Stimulated activated CD4-positive, alpha-beta T cell treated with anti-CD3 and anti-CD28 coated beads, Interleukin-1b, Interleukin-23, amount 100 ng/mL, for 48 hours (primary cell): ENCODE results near the gene KCNN1.
"Not testable (repeated sequence)": the region's sequence is repeated elsewhere in the genome, so short reads cannot be mapped to it uniquely, and the experiment has no call there.

Experiments used
- DNase-seq: peaks from one replicate; pipeline ENCODE4 v3.0.0-alpha.2; 2020

The KCNN1 gene

DNA sequence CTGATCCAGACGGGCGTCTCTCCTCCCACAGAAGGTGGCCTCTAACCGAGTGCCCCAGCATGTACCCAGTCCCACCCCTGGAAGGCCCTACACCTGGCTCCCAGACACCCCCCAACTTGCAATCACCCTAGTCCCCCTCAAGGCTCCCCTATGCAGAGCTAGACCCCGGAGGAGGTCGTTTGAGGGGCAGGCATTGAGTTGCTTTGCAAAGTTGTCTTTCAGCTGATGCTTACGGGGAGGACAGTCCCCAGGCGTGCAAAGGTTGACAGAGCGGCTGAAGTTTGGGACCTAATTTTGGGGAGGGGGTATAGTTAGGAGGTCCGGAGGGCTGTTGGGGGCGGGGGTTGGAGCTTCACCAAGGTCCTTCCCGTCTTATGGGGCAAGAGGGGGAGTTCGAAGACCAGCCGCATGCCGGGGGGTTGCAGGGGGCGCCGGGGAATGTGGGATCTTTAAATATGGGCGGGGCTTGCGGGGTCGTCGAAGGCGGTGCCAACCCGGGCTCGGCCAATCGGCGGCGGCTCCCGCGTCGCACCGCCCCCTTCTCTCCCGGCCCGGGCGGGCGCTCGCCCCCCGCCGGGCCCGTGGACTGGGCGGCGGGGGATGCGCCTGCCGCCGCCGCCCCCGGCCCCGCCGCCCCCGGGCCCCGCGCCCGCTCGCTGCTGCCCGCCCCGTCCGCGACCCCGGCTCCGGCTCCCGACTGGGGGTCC, at the start of gene KCNN1:
KCNN1 (plus strand) TSS at position 558 of the 707 bp plus-strand sequence. CDS start 6,782 bp downstream, outside the sequence.
- DNase-seq, result no peak

DNA sequence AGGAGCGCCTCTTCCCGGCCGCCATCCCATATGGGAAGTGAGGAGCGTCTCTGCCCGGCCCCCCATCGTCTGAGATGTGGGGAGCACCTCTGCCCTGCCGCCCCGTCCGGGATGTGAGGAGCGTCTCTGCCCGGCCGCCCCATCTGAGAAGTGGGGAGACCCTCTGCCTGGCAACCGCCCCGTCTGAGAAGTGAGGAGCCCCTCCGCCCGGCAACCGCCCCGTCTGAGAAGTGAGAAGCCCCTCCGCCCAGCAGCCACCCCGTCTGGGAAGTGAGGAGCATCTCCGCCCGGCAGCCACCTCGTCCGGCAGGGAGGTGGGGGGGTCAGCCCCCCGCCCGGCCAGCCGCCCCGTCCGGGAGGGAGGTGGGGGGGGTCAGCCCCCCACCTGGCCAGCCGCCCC, 48.8 kb upstream of the KCNN1 start:
- DNase-seq, result not testable (repeated sequence)

DNA sequence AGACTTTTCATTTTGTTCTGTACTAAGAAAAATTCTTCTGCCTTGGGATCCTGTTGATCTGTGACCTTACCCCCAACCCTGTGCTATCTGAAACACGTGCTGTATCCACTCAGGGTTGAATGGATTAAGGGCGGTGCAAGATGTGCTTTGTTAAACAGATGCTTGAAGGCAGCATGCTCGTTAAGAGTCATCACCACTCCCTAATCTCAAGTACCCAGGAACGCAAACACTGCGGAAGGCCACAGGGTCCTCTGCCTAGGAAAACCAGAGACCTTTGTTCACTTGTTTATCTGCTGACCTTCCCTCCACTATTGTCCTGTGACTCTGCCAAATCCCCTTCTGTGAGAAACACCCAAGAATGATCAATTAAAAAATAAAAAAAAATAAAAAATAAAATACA, 47.8 kb upstream of the KCNN1 start:
- not testable (repeated sequence) for DNase-seq

DNA sequence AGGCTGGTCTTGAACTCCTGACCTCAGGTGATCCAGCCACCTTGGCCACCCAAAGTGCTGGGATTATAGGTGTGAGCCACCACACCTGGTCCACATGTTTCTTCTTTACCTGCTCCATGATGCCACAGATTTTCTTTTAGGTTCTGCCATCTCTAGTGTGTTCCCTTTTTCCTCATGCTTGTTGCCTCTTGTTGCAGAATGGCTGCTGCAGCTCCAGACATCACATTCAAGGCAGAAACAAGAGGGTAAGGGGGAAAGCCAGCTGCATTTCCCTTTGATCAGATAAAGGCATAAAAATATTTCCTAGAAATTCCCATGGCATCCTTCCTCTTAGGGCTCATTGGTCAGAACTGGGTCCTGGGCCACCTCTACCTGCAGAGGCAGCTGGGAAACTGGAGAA, 46.4 kb upstream of the KCNN1 start:
- no peak for DNase-seq

DNA sequence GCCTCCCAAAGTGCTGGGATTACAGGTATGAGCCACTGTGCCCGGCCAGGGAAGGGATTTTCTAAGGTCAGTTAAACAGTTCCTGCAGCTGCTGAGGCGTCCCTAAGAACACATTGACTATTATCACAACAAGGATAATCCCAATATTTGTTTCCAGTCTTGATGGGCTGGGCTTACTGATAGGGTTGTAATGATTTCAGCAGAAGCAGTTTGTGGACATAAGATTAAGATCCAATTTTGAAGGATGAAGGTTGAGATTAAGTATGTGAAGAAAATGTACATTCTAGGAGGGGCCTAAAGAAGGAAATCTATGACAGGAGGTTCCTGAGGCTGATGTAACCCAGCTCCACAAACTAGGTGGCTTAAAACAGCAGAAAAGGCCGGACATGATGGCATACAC, 44.8 kb upstream of the KCNN1 start:
- no peak for DNase-seq

DNA sequence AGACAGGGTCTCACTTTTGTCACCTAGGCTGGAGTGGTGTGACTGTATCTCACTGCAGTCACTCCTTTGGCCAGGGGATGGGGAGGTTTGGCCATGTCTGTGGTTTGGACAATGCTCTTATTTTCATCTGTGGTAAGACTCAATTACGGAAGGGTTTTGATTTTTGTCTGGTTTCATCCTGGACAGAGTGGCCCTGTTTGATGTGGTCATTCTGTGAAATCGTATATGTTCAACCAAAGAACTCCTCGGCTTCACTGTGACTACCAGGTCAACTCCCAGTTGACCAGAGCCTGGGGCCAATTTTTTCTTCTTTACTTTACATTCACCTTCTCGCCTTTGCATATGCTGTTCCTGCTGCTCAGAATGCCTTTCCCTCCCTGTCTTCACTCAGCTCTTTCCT, 40.9 kb upstream of the KCNN1 start:
- no peak for DNase-seq

DNA sequence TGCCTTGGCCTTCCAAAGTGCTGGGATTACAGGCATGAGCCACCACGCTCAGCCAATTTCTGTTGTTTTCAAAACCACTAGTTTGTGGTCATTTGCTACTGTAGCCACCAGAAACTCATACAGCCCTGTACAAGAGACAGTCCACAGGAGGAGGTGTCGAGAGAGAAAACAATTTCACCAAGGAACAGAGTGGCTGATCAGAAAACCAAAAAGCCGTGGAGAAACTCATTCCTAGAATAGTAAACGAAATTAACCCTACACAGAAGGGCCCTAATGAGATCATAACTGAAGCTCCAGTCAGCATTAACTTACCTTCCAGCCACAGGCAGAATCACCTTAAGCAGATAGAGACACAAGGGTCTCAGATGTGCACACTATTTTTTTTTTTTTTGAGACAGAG, 37.9 kb upstream of the KCNN1 start:
- no peak for DNase-seq

DNA sequence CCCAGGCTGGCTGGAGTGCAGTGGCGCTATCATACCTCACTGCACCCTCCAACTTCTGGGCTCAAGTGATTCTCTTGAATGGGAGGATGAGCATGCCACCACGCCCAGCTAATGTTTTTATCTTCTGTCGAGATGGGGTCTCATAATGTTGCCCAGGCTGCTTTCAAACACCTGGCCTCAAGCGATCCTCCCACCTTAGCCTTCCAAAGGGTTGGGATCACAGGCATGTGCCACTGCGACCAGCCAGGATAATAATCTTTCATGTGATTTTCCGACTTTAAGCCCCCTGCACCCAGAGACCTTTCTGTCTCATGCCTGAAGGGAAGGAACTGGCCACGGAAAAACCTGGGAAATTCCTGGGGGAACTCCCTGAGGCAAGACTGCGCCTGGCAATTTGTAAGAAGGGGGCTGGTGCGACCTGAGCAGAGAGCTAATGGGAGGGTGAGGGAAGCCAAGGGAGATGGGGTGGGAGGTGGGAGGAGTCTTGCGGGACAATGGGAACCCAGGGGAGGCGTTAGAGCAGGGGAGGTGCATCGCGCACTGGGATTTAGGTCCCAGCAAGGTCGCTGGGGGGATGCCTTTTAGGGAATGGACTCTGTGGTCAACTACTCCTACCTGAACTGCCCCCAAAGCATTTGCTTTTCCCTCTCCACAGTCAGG, 35.2 kb upstream of the KCNN1 start:
- no peak for DNase-seq

DNA sequence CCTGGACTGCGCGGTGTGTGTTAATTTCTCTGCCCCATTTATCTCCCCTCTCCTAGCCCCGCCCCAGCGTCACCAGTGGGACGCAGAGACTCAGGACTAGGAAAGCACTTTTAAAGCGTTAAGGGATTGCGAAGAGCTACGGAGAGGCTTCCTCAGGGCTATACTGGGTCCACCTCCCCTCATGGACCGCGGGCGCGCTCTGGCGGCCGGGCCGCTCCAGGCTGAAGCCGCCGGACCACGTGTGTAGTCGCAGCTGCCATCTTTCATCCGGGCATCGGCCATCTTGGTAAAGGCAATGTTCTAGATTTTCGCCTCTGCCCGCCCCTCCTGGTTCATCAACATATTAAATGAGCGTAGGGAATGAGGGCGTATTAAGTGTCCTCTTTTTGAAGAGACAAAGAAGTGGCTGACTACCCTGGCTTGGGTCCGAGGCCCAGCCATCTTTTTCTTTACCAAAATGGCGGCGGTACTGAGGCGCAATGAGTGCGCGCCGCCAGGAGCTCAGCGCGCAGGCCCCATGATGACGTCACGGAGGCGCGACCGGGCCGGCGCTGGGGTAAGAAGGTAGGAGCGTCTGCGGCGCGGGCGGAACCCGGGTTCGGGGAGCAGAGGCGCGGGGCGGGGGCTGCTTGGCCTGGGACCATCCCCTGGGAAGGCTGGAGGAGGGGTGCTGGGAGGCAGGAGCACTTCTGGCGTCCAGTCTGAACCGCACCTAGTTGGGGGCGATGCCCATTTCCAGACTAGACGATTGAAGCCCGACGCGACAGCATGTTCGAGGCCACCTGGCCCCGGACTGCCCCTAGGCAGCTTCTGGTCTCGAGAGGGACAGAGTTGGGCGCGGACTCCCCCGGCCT, 34.2 kb upstream of the KCNN1 start, which contains the start of gene CCDC124:
CCDC124 (plus strand) TSS at position 531 of the 854 bp plus-strand sequence. CDS start 3,406 bp downstream, outside the sequence.
- DNase-seq, result peak; percentile 92

DNA sequence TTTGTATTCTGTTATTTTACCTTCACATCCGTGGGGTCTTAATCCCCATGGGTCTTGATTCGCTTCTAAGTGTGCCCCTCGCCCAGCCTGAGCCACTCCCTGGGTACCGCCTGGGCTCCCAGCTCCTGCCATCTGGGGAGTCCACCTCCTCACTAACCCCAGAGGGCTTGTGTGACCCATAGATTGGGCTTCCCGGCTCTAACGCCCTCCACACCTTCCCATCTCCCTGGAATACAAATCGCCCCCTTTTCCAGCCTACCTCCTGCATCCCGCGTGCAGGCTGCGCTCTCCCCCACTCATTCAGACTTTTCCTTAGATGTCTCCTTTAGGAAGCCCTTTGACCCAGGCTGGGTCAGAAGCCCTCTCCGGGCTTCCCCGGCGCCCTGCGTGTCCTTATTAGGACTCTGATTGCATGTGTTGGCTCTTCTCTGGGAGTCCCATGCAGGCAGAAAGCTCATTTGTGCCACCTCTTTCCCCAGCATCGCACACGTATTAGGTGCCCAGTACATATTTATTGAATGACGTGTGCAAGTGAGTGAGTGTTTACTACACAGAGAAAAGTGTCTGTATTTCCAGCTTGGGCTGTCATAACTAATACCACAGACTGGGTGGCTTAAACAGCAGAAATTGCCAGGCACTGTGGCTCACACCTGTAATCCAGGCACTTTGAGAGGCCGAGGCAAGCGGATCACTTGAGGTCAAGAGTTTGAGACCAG, 33.3 kb upstream of the KCNN1 start:
- DNase-seq, result no peak

DNA sequence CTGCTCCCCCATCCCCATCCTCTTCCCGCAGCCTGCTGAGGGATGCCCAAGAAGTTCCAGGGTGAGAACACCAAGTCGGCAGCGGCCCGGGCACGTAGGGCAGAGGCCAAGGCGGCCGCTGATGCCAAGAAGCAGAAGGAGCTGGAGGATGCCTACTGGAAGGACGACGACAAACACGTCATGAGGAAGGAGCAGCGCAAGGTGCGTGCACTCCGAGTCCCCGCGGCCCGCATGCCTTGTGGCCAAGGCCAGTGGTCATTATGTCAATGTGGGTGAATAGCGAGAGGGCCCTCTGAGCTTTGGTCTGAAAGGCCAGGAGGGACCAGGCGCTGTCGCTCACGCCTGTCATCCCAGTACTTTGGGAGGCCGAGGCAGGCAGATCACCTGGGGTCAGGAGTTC, 30.5 kb upstream of the KCNN1 start:
- DNase-seq, result no peak

DNA sequence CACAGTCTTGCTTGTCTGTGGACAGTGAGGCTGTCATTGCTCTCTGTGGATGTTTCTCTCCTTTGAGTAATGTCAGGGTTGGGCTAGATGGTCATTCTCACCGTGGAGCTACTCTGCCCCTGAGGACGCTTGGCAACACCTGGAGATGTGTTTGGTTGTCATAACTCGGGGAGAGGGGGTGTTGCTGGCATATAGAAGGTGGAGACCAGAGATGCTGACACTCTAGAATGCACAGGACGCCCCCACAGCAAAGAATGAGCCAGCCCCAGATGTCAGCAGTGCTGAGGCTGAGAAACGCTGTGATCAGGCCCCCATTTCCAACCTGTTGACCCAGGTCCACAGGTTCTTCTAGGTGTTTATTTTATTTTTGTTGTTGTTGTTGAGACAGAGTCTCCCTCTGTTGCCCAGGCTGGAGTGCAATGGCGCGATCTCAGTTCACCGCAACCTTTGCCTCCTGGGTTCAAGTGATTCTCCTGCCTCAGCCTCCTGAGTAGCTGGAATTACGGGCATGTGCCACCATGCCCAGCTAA, 29.5 kb upstream of the KCNN1 start:
- no peak for DNase-seq

DNA sequence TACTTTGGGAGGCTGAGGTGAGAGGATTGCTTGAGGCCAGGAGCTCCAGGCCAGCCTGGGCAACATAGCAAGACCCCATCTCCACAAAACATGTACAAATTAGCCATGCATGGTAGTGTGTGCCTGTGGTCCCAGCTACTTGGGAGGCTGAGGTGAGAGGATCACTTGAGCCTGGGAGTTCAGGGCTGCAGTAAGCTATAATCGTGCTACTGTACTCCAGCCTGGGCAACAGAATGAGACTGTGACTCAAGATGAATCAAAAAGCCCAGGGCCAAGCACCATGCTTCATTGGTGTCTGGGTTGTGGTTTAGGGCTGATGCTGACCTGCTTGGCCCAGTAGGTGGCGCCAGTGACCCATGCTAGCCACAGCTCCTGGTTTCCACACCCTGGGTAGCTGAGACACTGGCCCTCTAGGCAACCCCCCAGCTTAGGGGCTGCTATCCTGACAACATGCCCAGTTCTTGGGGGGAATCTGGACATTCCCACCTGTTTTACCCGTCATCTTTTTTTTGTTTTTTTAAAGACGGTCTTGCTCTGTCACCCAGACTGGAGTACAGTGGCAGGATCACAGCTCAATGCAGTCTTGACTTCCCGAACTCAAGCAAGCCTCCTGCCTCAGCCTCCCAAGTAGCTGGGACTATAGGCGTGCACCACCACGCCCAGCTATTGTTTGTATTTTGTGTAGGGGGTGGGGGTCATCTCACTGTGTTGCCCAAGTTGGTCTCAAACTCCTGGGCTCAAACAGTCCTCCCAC, 28.6 kb upstream of the KCNN1 start:
- peak; percentile 86 for DNase-seq

DNA sequence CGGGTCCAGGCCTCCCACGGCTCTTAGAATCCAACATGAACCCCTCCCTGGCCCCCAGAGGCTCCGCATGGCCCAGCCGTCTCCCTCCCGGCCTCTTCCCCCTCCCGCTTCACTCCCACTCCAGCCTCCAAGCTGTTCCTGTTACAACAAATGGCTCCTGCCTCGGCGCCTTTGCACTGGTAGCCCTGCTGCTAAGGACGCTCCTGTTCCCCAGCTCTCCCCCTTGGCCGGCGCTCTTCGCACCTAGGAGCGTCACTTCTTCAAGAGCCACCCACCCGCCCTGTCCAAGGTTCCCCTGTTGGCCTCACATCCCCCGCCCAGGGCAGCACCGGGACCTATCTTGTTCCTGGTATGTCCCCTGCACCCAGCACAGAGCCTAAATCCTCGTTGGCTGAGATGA, 24.7 kb upstream of the KCNN1 start:
- DNase-seq, result no peak

DNA sequence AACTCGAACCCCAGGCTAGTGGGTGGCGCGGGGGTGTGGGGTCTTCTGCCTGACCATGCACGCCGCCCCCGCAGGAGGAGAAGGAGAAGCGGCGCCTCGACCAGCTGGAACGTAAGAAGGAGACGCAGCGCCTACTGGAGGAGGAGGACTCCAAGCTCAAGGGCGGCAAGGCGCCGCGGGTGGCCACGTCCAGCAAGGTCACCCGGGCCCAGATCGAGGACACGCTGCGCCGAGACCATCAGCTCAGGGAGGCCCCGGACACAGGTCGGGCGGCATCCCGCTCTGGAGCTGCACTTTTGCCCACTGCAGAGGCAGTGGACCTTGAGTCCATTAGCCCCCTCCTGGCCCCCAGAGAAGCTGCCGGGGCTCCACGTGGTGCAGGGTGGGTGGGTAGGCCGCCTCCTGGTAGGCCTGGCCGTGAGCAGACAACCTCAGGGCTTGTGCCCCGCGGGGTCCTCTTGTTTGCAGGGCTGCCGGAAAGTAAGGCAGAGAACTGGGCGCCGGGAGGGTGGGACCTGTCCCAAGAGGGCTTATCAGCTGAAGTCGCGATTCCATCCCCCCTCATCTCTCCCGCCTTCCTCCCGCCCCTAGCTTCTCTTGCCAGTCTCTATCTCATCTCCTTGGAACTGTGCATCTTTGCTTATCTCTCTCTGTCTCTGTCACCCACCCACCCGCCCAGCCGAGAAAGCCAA, 24.2 kb upstream of the KCNN1 start:
- no peak for DNase-seq

DNA sequence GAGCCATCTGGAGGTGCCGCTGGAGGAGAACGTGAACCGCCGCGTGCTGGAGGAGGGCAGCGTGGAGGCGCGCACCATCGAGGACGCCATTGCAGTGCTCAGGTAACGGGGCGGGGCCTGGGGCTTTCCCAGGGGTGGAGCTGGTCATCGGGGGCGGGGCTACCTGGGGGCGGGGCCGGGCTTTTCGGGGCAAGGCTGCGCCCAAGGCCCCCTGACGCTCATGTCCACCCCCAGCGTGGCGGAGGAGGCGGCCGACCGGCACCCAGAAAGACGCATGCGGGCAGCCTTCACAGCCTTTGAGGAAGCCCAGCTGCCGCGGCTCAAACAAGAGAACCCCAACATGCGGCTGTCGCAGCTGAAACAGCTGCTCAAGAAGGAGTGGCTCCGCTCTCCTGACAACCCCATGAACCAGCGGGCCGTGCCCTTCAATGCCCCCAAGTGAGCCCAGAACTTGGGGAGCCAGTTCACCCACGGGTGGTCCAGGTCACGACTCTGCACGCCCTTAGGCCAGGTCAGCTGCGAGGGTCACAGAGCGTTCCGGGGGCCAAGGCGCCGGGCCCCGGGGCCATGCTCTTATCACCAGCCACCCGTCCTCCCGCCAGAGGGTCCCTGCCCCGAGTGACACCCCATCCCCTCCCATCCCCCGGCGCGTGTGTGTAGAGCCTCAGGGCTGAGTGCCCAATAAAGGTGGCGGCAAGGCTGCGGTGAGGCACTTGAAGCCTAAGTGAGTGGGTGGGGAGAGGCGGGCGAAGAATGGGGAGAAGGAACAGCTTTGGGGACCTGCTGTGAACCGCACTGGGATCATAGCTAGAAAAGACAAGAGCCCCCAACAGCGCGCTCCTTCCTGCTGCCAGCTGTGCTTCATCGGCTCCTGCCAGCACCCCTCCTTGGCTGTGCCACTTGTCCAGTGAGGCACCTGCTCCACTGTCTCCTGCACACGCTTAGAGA, 23.4 kb upstream of the KCNN1 start:
- no peak for DNase-seq

DNA sequence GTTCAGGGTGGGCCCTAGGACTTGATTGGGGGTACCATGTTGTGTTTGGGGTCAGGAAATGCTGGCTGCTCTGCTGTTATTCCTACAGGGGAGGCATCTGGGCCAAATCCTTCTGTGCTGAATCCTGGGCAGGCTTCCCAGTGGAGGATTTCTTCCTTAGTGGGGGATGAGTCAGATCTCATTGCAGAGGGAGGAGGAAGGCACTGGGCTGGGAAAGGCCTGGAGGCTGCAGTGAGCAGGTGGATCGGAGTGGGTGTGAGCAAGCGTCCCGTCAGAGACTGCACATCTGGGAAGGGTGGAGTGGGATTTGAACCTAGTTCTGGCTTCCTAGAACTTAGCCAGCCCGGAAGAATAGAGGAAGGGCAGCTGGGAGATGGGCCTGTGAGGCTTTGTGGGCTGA, 22.6 kb upstream of the KCNN1 start:
- DNase-seq, result no peak

DNA sequence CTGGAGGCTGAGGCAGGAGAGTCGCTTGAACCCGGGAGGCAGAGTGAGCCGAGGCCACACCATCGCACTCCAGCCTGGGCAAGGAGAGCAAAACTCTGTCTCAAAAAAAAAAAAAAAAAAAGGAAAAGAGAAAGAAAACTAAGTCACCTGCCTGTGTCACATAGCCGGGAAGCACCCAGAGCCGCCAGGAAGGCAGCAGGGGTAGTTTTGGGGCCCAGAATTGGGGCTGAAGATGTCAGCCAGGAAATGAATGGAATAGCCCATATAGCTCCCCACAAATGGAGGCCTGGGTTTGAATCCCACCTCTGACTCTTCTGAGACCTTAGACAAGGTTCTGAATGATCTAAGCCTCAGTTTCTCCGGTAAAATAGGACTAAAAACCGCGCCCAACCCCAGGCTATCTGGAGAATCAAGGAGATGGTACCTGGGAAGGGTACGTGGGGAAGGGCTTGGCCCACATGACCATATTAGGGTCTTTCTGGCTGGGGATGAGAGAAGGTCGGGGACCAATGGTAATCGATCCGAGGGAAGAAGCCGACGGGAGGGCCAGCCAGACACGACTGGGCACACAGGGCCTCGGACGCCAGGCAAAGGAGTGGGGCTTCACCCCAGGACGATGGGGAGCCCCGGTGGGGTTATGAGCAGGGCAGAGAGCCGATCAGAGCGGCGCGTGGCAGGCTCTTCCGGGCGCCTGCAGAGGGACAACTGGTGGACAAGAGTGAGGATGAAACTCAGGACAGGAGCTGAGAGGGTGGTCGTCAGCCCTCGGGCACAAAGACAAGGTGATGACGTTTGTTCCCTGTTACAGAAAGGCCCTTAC, 19.7 kb upstream of the KCNN1 start:
- no peak for DNase-seq
